ENCODE results near the gene GTF3C2.

- no peak for TF ChIP-seq NRF1 (conservative IDR thresholded peaks at IDR 0.05; ENCODE audit: low read depth, low read length)
- TF ChIP-seq BCL3 (IDR thresholded peaks at IDR 0.05; ENCODE audit: borderline replicate concordance, insufficient read depth, low read depth, low read length, poor library complexity, severe bottlenecking): no peak
- no peak for TF ChIP-seq FOXK2 (IDR thresholded peaks at IDR 0.05)
- TF ChIP-seq HDGF (IDR thresholded peaks at IDR 0.05): no peak
- no peak for TF ChIP-seq EGR1 (IDR thresholded peaks at IDR 0.05; ENCODE audit: borderline replicate concordance in 1 of 2, low read depth in 2 of 2, low read length in 2 of 2)
- TF ChIP-seq MAX (IDR thresholded peaks at IDR 0.05; ENCODE audit: low read depth, low read length): no peak
- TF ChIP-seq IRF3 (IDR thresholded peaks at IDR 0.05): no peak
- TF ChIP-seq POLR2A (IDR thresholded peaks at IDR 0.05; ENCODE audit: low read depth, low read length): no peak
These were observed 22.3 kb upstream of the GTF3C2 start for GRCh38 chr2:27378809-27379290.

Data from GM12878 (cell line).